COLO668 (cell line): ENCODE data around the gene GGT1.
"Not testable (repeated sequence)": the region's sequence is repeated elsewhere in the genome, so short reads cannot be mapped to it uniquely, and the experiment has no call there.

Experiments used
- DNase-seq: peaks from one replicate; lab custom pipeline; 2025; ENCODE audit not compliant: unreplicated experiment; lab: John Stamatoyannopoulos, UW

GGT1 gene

GRCh38 chr22:24633231-24634023, 30.4 kb downstream of the GGT1 start:
- not testable (repeated sequence) for DNase-seq

- DNase-seq = not testable (repeated sequence)
Measured at GRCh38 chr22:24634776-24635389, 31.9 kb downstream of the GGT1 start.

GRCh38 chr22:24636513-24636912, 33.5 kb downstream of the GGT1 start:
- DNase-seq = not testable (repeated sequence)

- DNase-seq = not testable (repeated sequence)
Measured at GRCh38 chr22:24642307-24642706, 39.3 kb downstream of the GGT1 start.

- not testable (repeated sequence) for DNase-seq
Measured at GRCh38 chr22:24644409-24644808, 41.4 kb downstream of the GGT1 start.

GRCh38 chr22:24645408-24646399, 42.7 kb downstream of the GGT1 start:
- DNase-seq = not testable (repeated sequence)

GRCh38 chr22:24646756-24647155, 43.8 kb downstream of the GGT1 start:
- DNase-seq = not testable (repeated sequence)

GRCh38 chr22:24649371-24649770, 46.4 kb downstream of the GGT1 start:
- DNase-seq = not testable (repeated sequence)

GRCh38 chr22:24650884-24651283, 47.9 kb downstream of the GGT1 start:
- DNase-seq = not testable (repeated sequence)

- not testable (repeated sequence) for DNase-seq
Measured at GRCh38 chr22:24665395-24665794, 62.4 kb downstream of the GGT1 start.

GRCh38 chr22:24667904-24668303, 64.9 kb downstream of the GGT1 start:
- not testable (repeated sequence) for DNase-seq

GRCh38 chr22:24672532-24672931, 69.5 kb downstream of the GGT1 start:
- not testable (repeated sequence) for DNase-seq
